Measurements from ENCODE around the gene CCL4L2. TPM values are rescaled to one million over a fixed set of nuclear protein-coding genes. Genes with fewer than 3 reads are reported as not detected.
"Not testable (repeated sequence)": the region's sequence is repeated elsewhere in the genome, so short reads cannot be mapped to it uniquely, and the experiment has no call there.

Gene CCL4L2
- total and polyA plus RNA-seq, 11 donors: 0.18 to 6.8 (median 4.5) TPM; not detected in 8

GRCh38 chr17:36188891-36189306, 22.0 kb upstream of the CCL4L2 start:
- Histone ChIP-seq H3K36me3 (no peaks in the 10 kb centered on the region), H3K4me1 (peaks cover 0 to 26% (median 0%) of the 10 kb centered on the region in 12 donors), H3K27me3 (peaks cover 0 to 22% (median 0%) of the 10 kb centered on the region in 9 donors), H3K9me3 (no peaks in the 10 kb centered on the region), H3K27ac (peak overlapping the region in 4 of 12 donors; percentile 4 to 66 (median 53)), H3K4me3 (no peak overlapping the region)
- intact Hi-C loops (cut with DNase I): loop anchor here in 1 of 10 donors (10.0 kb wide), 1 partner anchor 296 kb away; the partner anchor contains the start of gene ZNHIT3
- TF ChIP-seq CTCF (IDR thresholded peaks at IDR 0.05) (no peak), POLR2A (IDR thresholded peaks at IDR 0.05) (no peak)
- 34 to 59% (median 44%) methylated on average over 5 to 7 of the region's 7 CpGs for WGBS, 4 donors
- DNase-seq (peak in 3 of 5 donors; percentile 46 to 63 (median 59)), ATAC-seq (peak; percentile 20 to 85 (median 68))

DNA sequence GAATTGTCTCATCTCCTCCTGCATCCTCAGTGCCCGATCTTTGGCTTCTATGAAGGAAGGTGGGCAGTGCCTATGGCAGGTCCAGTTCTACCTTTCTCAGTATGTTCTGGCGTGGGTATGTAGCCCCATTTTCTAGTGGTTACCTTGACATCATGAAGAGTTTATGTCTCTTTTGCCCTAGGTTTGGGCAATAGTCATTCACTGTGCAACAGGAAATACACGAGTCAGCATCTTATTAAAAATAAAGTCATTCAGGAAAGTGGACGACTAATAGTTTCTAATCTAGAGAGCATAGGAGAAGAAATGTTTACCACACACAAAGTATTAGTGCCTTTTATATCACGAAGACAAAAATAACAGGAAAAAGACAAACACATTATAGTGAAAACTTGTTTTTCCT, 20.9 kb upstream of the CCL4L2 start:
- not testable (repeated sequence) for H3K4me3 ChIP-seq, ATAC-seq, H3K9me3 ChIP-seq, H3K27ac ChIP-seq, DNase-seq, H3K36me3 ChIP-seq
- H3K27me3 ChIP-seq: peaks cover 0 to 12% (median 0%) of the 10 kb centered on the region in 9 donors
- WGBS, 4 donors: 57 to 68% (median 61%) methylated on average over 5 of the region's 5 CpGs
- intact Hi-C loops (cut with DNase I): loop anchor here in 2 of 10 donors (10.0 kb wide), 2 partner anchors 65 to 295 kb away; partner anchors contain the start of gene ZNHIT3 (in 1 of the 2)
- H3K4me1 ChIP-seq: peaks cover 0 to 23% (median 0%) of the 10 kb centered on the region in 12 donors

GRCh38 chr17:36190549-36191330, 20.1 kb upstream of the CCL4L2 start:
- WGBS, 4 donors: 78 to 82% (median 78%) methylated on average over 9 of the region's 9 CpGs
- not testable (repeated sequence) for H3K36me3 ChIP-seq, DNase-seq, H3K9me3 ChIP-seq, H3K27me3 ChIP-seq, H3K4me3 ChIP-seq, ATAC-seq, H3K27ac ChIP-seq
- intact Hi-C loops (cut with DNase I): loop anchor here in 1 of 10 donors (10.0 kb wide), 1 partner anchor 66 kb away; no protein-coding TSS in a partner anchor
- H3K4me1 ChIP-seq: peaks cover 0 to 23% (median 0%) of the 10 kb centered on the region in 12 donors

GRCh38 chr17:36193216-36193775, 17.6 kb upstream of the CCL4L2 start:
- Histone ChIP-seq H3K27me3 (peaks cover 0 to 17% (median 0%) of the 10 kb centered on the region in 9 donors), H3K4me3 (no peak overlapping the region), H3K4me1 (peaks cover 0 to 20% (median 0%) of the 10 kb centered on the region in 12 donors), H3K9me3 (no peaks in the 10 kb centered on the region), H3K27ac (no peak overlapping the region), H3K36me3 (no peaks in the 10 kb centered on the region)
- intact Hi-C loops (cut with DNase I): loop anchor here in 1 of 10 donors (10.0 kb wide), 1 partner anchor 68 kb away; no protein-coding TSS in a partner anchor
- 40 to 56% (median 50%) methylated on average over 1 of the region's 1 CpG for WGBS, 4 donors
- DNase-seq (no peak), ATAC-seq (no peak)
- TF ChIP-seq CTCF (IDR thresholded peaks at IDR 0.05) (no peak), POLR2A (IDR thresholded peaks at IDR 0.05) (no peak)

- peaks cover 0 to 17% (median 0%) of the 10 kb centered on the region in 9 donors for H3K27me3 ChIP-seq
- not testable (repeated sequence) for H3K4me3 ChIP-seq, H3K9me3 ChIP-seq, ATAC-seq, H3K27ac ChIP-seq, DNase-seq, H3K36me3 ChIP-seq
- WGBS, 4 donors: 78 to 96% (median 90%) methylated on average over 5 to 8 of the region's 8 CpGs
- intact Hi-C loops (cut with DNase I): loop anchor here in 1 of 10 donors (10.0 kb wide), 1 partner anchor 69 kb away; no protein-coding TSS in a partner anchor
- peaks cover 0 to 27% (median 1%) of the 10 kb centered on the region in 12 donors for H3K4me1 ChIP-seq
Observed at GRCh38 chr17:36194147-36194831, 16.6 kb upstream of the CCL4L2 start.

- intact Hi-C loops (cut with DNase I): loop anchor here in 1 of 10 donors (10.0 kb wide), 1 partner anchor 70 kb away; no protein-coding TSS in a partner anchor
- not testable (repeated sequence) for H3K9me3 ChIP-seq, H3K36me3 ChIP-seq, H3K27ac ChIP-seq, ATAC-seq, DNase-seq, H3K4me3 ChIP-seq
- H3K4me1 ChIP-seq: peaks cover 0 to 32% (median 1%) of the 10 kb centered on the region in 12 donors
- 75 to 87% (median 84%) methylated on average over 9 to 10 of the region's 10 CpGs for WGBS, 4 donors
- H3K27me3 ChIP-seq: peaks cover 0 to 17% (median 0%) of the 10 kb centered on the region in 9 donors
Observed at GRCh38 chr17:36194832-36195433, 15.9 kb upstream of the CCL4L2 start.

All from heart left ventricle (tissue), 16 donors.